Body of pancreas (tissue), 4 donors: ENCODE data around the gene GCLC. TPM values are rescaled to one million over a fixed set of nuclear protein-coding genes. Genes with fewer than 3 reads are reported as not detected.

ENCODE experiments used
- ATAC-seq: fragments of 150-250 bp; one replicate; pipeline ENCODE4 v1.9.1; 2016
- DNase-seq, 4 donors: peaks; one replicate each; pipeline ENCODE4 v3.0.0-alpha.2; 2019
- H3K27ac ChIP-seq, 4 donors: fragments of 200-600 bp; sonication (generic); 1 replicate in 3 of 4; 2 replicates in 1 of 4; pipeline versions ENCODE4 v1.5.1 to v1.6.1; 2016 to 2019; ENCODE audit warnings: mild to moderate bottlenecking in 1 of 4, mixed read lengths in 1 of 4, moderate library complexity in 1 of 4
- H3K27me3 ChIP-seq, 2 donors: fragments of 200-600 bp; sonication (generic); one replicate each; pipeline ENCODE4 v1.6.0; 2016; ENCODE audit warnings: mild to moderate bottlenecking in 1 of 2
- H3K36me3 ChIP-seq, 2 donors: fragments of 200-600 bp; sonication (generic); replicated peaks in 1 of 2; 2 replicates each; pipeline ENCODE4 v1.5.1; 2016; ENCODE audit warnings: low read depth in 2 of 2; ENCODE audit not compliant: insufficient read depth in 1 of 2
- H3K4me1 ChIP-seq: fragments of 200-600 bp; sonication (generic); one replicate; pipeline ENCODE4 v1.6.0; 2016
- H3K4me3 ChIP-seq, 2 donors: fragments of 200-600 bp; sonication (generic); 1 replicate in 1 of 2; 2 replicates in 1 of 2; pipeline ENCODE4 v1.5.1; 2016 to 2019
- H3K9me3 ChIP-seq, 3 donors: fragments of 200-600 bp; sonication (generic); 1 replicate in 2 of 3; 2 replicates in 1 of 3; pipeline ENCODE4 v1.5.1; 2016
- CTCF ChIP-seq, 7 experiments: fragments of 450-650 bp in 4 of 7; fragments of 200-600 bp in 3 of 7; sonication (generic) in 3 of 7; IDR thresholded peaks; one replicate each; pipeline ENCODE4 v1.5.1; 2016 to 2019; ENCODE audit warnings: antibody characterized with exemption in 7 of 7
- POLR2A ChIP-seq, 3 donors: fragments of 450-650 bp; IDR thresholded peaks; one replicate each; pipeline ENCODE4 v1.6.1; 2016; ENCODE audit warnings: antibody characterized with exemption in 3 of 3, mild to moderate bottlenecking in 2 of 3
- WGBS, 2 donors: methylation state at CpG; one replicate each; pipeline ENCODE4 v1.1.5; 2017; 5-methylcytosine and 5-hydroxymethylcytosine counted together
- intact Hi-C: fragments of 100-400 bp; cut with DNase I; formaldehyde crosslinking; loops from one replicate; pipeline ENCODE4 v1.15.1; 2023
- total RNA-seq, 2 donors: library from RNA; depleted of rRNA; stranded (reverse); fragments of >200 nt; gene quantifications; one replicate each; pipeline ENCODE4 v1.1.0, GENCODE V29; 2016

GCLC gene
- total RNA-seq, 2 donors from 2014 or later: 27.2 to 30.7 TPM

- no peak overlapping the region for H3K27ac ChIP-seq
- no peak for TF ChIP-seq POLR2A (IDR thresholded peaks at IDR 0.05)
- no peak for TF ChIP-seq CTCF (IDR thresholded peaks at IDR 0.05)
- no peak overlapping the region for H3K4me3 ChIP-seq
- DNase-seq (no peak), ATAC-seq (no peak)
- 77 to 79% methylated on average over 3 of the region's 3 CpGs for WGBS, 2 donors
- intact Hi-C loops: no loop called here
- H3K27me3 ChIP-seq: no peaks in the 10 kb centered on the region
- H3K9me3 ChIP-seq: no peaks in the 10 kb centered on the region
- no peaks in the 10 kb centered on the region for H3K36me3 ChIP-seq
- no peaks in the 10 kb centered on the region for H3K4me1 ChIP-seq
Observed at GRCh38 chr6:53588816-53589509, 44.1 kb upstream of the GCLC start.

GRCh38 chr6:53587291-53587690, 42.4 kb upstream of the GCLC start:
- WGBS, 2 donors: 94 to 100% methylated on average over 1 of the region's 1 CpG
- DNase-seq (no peak), ATAC-seq (no peak)
- no peaks in the 10 kb centered on the region for H3K4me1 ChIP-seq
- no peaks in the 10 kb centered on the region for H3K36me3 ChIP-seq
- H3K27me3 ChIP-seq: no peaks in the 10 kb centered on the region
- H3K9me3 ChIP-seq: no peaks in the 10 kb centered on the region
- intact Hi-C loops: no loop called here
- TF ChIP-seq CTCF (IDR thresholded peaks at IDR 0.05) (no peak), POLR2A (IDR thresholded peaks at IDR 0.05) (no peak)
- H3K4me3 ChIP-seq: no peak overlapping the region
- H3K27ac ChIP-seq: no peak overlapping the region

- 81 to 85% methylated on average over 7 of the region's 7 CpGs for WGBS, 2 donors
- no peak overlapping the region for H3K27ac ChIP-seq
- no peaks in the 10 kb centered on the region for H3K36me3 ChIP-seq
- ATAC-seq: no peak
- H3K27me3 ChIP-seq: no peaks in the 10 kb centered on the region
- no peaks in the 10 kb centered on the region for H3K4me1 ChIP-seq
- intact Hi-C loops: no loop called here
- no peak overlapping the region for H3K4me3 ChIP-seq
- no peaks in the 10 kb centered on the region for H3K9me3 ChIP-seq
- no peak for TF ChIP-seq POLR2A (IDR thresholded peaks at IDR 0.05)
- no peak for TF ChIP-seq CTCF (IDR thresholded peaks at IDR 0.05)
- DNase-seq: no peak
Observed at GRCh38 chr6:53585208-53585900, 40.5 kb upstream of the GCLC start.

GRCh38 chr6:53584726-53585125, 39.8 kb upstream of the GCLC start:
- DNase-seq (no peak), ATAC-seq (no peak)
- H3K27me3 ChIP-seq: no peaks in the 10 kb centered on the region
- no peak overlapping the region for H3K4me3 ChIP-seq
- no peaks in the 10 kb centered on the region for H3K36me3 ChIP-seq
- H3K27ac ChIP-seq: no peak overlapping the region
- intact Hi-C loops: no loop called here
- H3K9me3 ChIP-seq: no peaks in the 10 kb centered on the region
- WGBS, 2 donors: 78 to 80% methylated on average over 2 of the region's 2 CpGs
- no peaks in the 10 kb centered on the region for H3K4me1 ChIP-seq
- TF ChIP-seq CTCF (IDR thresholded peaks at IDR 0.05) (no peak), POLR2A (IDR thresholded peaks at IDR 0.05) (no peak)

GRCh38 chr6:53583451-53583850, 38.5 kb upstream of the GCLC start:
- no peak overlapping the region for H3K27ac ChIP-seq

More at GRCh38 chr6:53583451-53583850, 38.5 kb upstream of the GCLC start:
- no peak for TF ChIP-seq CTCF (IDR thresholded peaks at IDR 0.05)
- no peaks in the 10 kb centered on the region for H3K4me1 ChIP-seq
- 80 to 90% methylated on average over 3 of the region's 3 CpGs for WGBS, 2 donors
- H3K36me3 ChIP-seq: no peaks in the 10 kb centered on the region
- H3K4me3 ChIP-seq: no peak overlapping the region
- DNase-seq: no peak
- ATAC-seq: no peak
- no peaks in the 10 kb centered on the region for H3K9me3 ChIP-seq
- intact Hi-C loops: no loop called here
- H3K27me3 ChIP-seq: no peaks in the 10 kb centered on the region
